Lung (tissue), 12 donors: ENCODE results near the gene ZNF804B. TPM values are rescaled to one million over a fixed set of nuclear protein-coding genes. Genes with fewer than 3 reads are reported as not detected.

Experiments used
- ATAC-seq: fragments of 200-7000 bp; cut with Tn5 transposase; one replicate; pipeline ENCODE4 v1.9.1; 2020; ENCODE audit warnings: moderate number of reproducible peaks; ENCODE audit not compliant: insufficient read depth, low FRiP score
- DNase-seq, 3 donors: peaks; one replicate each; pipeline ENCODE4 v3.0.0-alpha.2; 2013 to 2017
- H3K27ac ChIP-seq, 2 donors: one replicate each; pipeline ENCODE4 v1.5.1; 2013; ENCODE audit warnings: mild to moderate bottlenecking in 2 of 2, moderate library complexity in 2 of 2, control low read depth in 1 of 2, inconsistent platforms in 1 of 2, low read depth in 1 of 2, low read length in 1 of 2
- H3K27me3 ChIP-seq, 3 donors: one replicate each; pipeline ENCODE4 v1.5.1; 2013; ENCODE audit warnings: low read length in 2 of 3; ENCODE audit not compliant: control insufficient read depth in 3 of 3, insufficient read depth in 3 of 3
- H3K36me3 ChIP-seq, 4 donors: one replicate each; pipeline ENCODE4 v1.5.1; 2013; ENCODE audit warnings: low read length in 4 of 4, mild to moderate bottlenecking in 1 of 4, moderate library complexity in 1 of 4; ENCODE audit not compliant: control insufficient read depth in 4 of 4, insufficient read depth in 4 of 4
- H3K4me1 ChIP-seq, 5 donors: one replicate each; pipeline ENCODE4 v1.5.1; 2013; ENCODE audit warnings: low read length in 5 of 5, mild to moderate bottlenecking in 2 of 5, moderate library complexity in 1 of 5; ENCODE audit not compliant: control insufficient read depth in 5 of 5, insufficient read depth in 5 of 5
- H3K4me3 ChIP-seq: one replicate; pipeline ENCODE4 v1.5.1; 2013; ENCODE audit warnings: mild to moderate bottlenecking, control low read depth, moderate library complexity
- H3K9ac ChIP-seq, 2 donors: one replicate each; pipeline ENCODE4 v1.5.1; 2013; ENCODE audit warnings: low read length in 2 of 2, control low read depth in 1 of 2; ENCODE audit not compliant: insufficient read depth in 1 of 2
- H3K9me3 ChIP-seq, 4 donors: one replicate each; pipeline ENCODE4 v1.5.1; 2013; ENCODE audit warnings: low read length in 3 of 4, mild to moderate bottlenecking in 1 of 4, moderate library complexity in 1 of 4; ENCODE audit not compliant: control insufficient read depth in 4 of 4, insufficient read depth in 3 of 4
- CTCF ChIP-seq: IDR thresholded peaks from 2 replicates; pipeline ENCODE4 v1.5.1; 2012; ENCODE audit warnings: mild to moderate bottlenecking; ENCODE audit errors: control extremely low read depth, extremely low read depth
- WGBS, 2 donors: extraction: QIAGEN DNeasy Blood & Tissue Kit; methylation state at CpG; one replicate each; pipeline ENCODE4 v1.1.7; 2013; 5-methylcytosine and 5-hydroxymethylcytosine counted together
- polyA plus RNA-seq, 2 donors: library from polyadenylated mRNA; stranded (reverse); fragments of 200-250 nt; gene quantifications; one replicate each; pipeline ENCODE4 v1.2.1, GENCODE V29; 2013
- total RNA-seq, 2 donors: library from RNA; depleted of rRNA in 1 of 2; stranded (reverse); fragments of >200 nt in 1 of 2; gene quantifications; one replicate each; pipeline ENCODE4 v1.2.1, GENCODE V29; 2014 to 2021
- donor health status: control.
- donor health status: control.
- donor health status: Bipolar disorder and iron deficiency.
- donor health status: healthy.
- donor health status: DM: yes; HTN: yes; CAD: no.

ZNF804B gene
- total and polyA plus RNA-seq, 4 donors, result not detected

- ATAC-seq (no peak), DNase-seq (no peak)
- Histone ChIP-seq H3K9me3 (peaks cover 0 to 6% (median 0%) of the 10 kb centered on the region in 4 donors), H3K9ac (no peak overlapping the region), H3K4me3 (no peak overlapping the region), H3K4me1 (no peaks in the 10 kb centered on the region), H3K27me3 (no peaks in the 10 kb centered on the region), H3K36me3 (no peaks in the 10 kb centered on the region), H3K27ac (no peak overlapping the region)
- no peak for TF ChIP-seq CTCF
- 86 to 91% methylated on average over 3 of the region's 3 CpGs for WGBS, 2 donors
Observed at GRCh38 chr7:89049043-89049442, 289.5 kb downstream of the ZNF804B start.

DNA sequence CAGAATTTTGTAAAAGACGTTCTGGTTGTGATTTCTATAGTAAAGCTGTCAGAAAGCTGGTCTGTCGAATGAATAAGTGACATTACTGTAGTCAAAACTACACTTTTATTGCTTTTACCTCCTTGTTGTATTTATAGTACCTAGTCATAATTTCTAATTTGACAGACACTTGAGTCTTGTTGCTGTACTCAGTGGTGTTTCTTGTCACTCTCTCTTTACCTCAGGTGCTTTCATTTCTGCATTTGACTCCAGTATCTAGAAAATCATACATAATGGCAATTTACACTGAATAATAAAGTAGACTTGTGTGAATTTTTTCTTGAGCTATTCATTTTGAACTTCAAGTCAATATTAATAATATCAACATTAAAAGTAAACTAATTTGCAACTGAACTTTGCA lies 293.6 kb downstream of the ZNF804B start:
- ATAC-seq (no peak), DNase-seq (no peak)
- Histone ChIP-seq H3K4me3 (no peak overlapping the region), H3K27me3 (no peaks in the 10 kb centered on the region), H3K9me3 (no peaks in the 10 kb centered on the region), H3K4me1 (no peaks in the 10 kb centered on the region), H3K9ac (no peak overlapping the region), H3K27ac (no peak overlapping the region), H3K36me3 (no peaks in the 10 kb centered on the region)
- 72 to 84% methylated on average over 2 of the region's 2 CpGs for WGBS, 2 donors
- TF ChIP-seq CTCF, result no peak

GRCh38 chr7:89054361-89054760 lies 294.9 kb downstream of the ZNF804B start:
- Histone ChIP-seq H3K9ac (no peak overlapping the region), H3K4me3 (no peak overlapping the region), H3K9me3 (no peaks in the 10 kb centered on the region), H3K27me3 (no peaks in the 10 kb centered on the region), H3K36me3 (no peaks in the 10 kb centered on the region), H3K27ac (no peak overlapping the region), H3K4me1 (no peaks in the 10 kb centered on the region)
- TF ChIP-seq CTCF, result no peak
- ATAC-seq, result no peak
- no peak for DNase-seq
- WGBS, 2 donors, result 10 to 18% methylated on average over 2 of the region's 2 CpGs

DNA sequence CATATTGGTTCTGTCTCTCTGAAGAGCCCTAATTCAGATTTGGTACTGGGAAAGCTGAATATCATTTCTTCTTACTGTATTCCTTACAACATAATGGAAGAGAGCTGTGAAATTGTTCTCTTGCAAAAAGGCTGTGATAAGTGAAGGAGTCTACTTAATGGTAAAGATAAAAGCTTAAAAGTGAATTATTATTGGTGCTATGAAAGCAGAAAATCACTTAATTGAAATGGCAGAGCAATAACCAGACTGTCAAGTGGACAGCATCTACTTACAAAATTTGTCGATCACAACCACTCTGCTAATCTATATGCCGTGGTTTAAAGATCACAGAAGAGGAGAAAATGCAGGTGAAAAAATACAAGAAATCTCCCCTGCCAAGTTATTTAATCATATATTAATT lies 300.7 kb downstream of the ZNF804B start:
- no peak overlapping the region for H3K27ac ChIP-seq
- H3K9me3 ChIP-seq, result peaks cover 0 to 1% (median 0%) of the 10 kb centered on the region in 4 donors
- WGBS, 2 donors, result 91 to 94% methylated on average over 2 of the region's 2 CpGs
- DNase-seq, result no peak
- no peak for ATAC-seq
- TF ChIP-seq CTCF, result no peak
- H3K4me1 ChIP-seq, result no peaks in the 10 kb centered on the region
- no peaks in the 10 kb centered on the region for H3K36me3 ChIP-seq
- no peak overlapping the region for H3K4me3 ChIP-seq
- no peaks in the 10 kb centered on the region for H3K27me3 ChIP-seq
- no peak overlapping the region for H3K9ac ChIP-seq
